Activated T-cell treated with anti-CD3 and anti-CD28 coated beads for 1 hour (primary cell): ENCODE data around the gene SIN3B.

Experiments used
- DNase-seq: peaks from one replicate; pipeline ENCODE4 v3.0.0-alpha.2; 2020; ENCODE audit warnings: low read depth

SIN3B gene

GRCh38 chr19:16911046-16911445, 81.8 kb downstream of the SIN3B start:
- DNase-seq = no peak

- DNase-seq = no peak
Measured at GRCh38 chr19:16912780-16913179, 83.6 kb downstream of the SIN3B start.

- DNase-seq = no peak
Measured at GRCh38 chr19:16914421-16914820, 85.2 kb downstream of the SIN3B start.

GRCh38 chr19:16915135-16915534, 85.9 kb downstream of the SIN3B start:
- DNase-seq = no peak

GRCh38 chr19:16915734-16916133, 86.5 kb downstream of the SIN3B start:
- DNase-seq = no peak

GRCh38 chr19:16917401-16917800, 88.2 kb downstream of the SIN3B start:
- no peak for DNase-seq

GRCh38 chr19:16919496-16919895, 90.3 kb downstream of the SIN3B start:
- no peak for DNase-seq

- DNase-seq = no peak
Measured at GRCh38 chr19:16920816-16921529, 91.8 kb downstream of the SIN3B start.

GRCh38 chr19:16921766-16922591, 92.8 kb downstream of the SIN3B start:
- DNase-seq = no peak

- DNase-seq = no peak
Measured at GRCh38 chr19:16922592-16922934, 93.4 kb downstream of the SIN3B start.

GRCh38 chr19:16922949-16923348, 93.8 kb downstream of the SIN3B start:
- no peak for DNase-seq

GRCh38 chr19:16927883-16928282, 98.7 kb downstream of the SIN3B start:
- no peak for DNase-seq

GRCh38 chr19:16928351-16928750, 99.2 kb downstream of the SIN3B start:
- no peak for DNase-seq

- no peak for DNase-seq
Measured at GRCh38 chr19:16928916-16929315, 99.7 kb downstream of the SIN3B start.
